Amniotic epithelial cell (primary cell): ENCODE data around the gene JUP.

ENCODE experiments used
- DNase-seq: peaks from one replicate; pipeline ENCODE4 v3.0.0-alpha.2; 2010; ENCODE audit warnings: low read depth

Gene JUP

GRCh38 chr17:41723801-41724475 lies 62.6 kb downstream of the JUP start:
- no peak for DNase-seq

GRCh38 chr17:41722231-41722630 lies 64.3 kb downstream of the JUP start:
- peak; percentile 6 for DNase-seq

DNA sequence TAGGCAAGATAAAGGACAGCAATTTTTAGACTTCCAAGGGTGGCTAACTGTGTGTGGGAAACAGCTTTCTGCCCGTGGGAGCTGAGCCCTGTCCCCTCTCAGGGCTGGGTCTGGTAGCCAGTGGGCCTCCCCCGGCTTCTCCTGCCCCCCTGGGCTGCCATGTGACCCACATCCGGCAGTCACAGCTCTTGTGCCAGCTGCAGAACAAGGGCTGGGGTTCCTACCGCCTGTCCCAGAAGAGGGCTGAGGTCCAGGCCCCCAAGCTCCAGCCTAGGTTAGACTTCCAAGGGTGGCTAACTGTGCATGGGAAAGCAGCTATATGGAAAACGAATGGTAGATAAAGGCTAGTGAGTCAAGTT lies 68.2 kb downstream of the JUP start:
- no peak for DNase-seq

DNA sequence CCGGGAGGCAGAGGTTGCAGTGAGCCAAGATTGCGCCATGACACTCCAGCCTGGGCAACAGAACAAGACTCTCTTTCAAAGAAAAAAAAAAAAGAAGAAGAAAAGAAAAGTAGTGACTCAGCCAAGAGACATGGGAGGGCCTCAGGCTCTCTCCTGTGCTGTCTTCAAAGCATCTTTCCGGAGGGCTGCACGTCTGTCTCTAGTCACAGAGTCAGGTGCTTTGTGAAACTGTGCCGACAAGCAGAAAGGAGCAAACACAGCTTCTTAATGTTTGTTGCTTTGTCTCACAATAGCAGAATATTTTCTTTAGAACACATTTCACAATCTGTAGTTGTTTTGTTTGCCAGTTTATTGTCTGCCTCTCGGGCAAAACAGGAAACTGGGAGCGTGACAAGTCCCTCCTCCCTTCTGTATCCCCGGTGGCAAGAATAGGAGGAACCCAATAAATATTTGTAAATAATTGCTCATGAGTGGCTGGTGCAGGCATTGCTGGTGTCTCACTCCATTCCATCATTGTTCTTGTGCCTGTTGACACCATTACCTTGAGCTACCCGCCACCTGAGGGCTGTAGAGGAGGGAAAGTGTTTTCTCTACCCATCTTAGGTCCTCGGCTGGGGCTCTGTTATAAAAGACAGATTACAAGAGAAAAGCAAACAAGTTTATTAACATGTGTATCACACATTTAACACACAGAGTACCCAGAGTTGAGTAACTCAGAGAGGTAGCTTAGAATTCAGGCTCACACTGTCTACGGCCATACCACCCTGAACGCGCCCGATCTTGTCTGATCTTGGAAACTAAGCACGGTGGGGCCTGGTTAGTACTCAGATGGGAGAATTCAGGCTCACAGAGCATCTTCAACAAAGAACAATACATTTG lies 68.9 kb downstream of the JUP start:
- peak; percentile 60 for DNase-seq

GRCh38 chr17:41711669-41712400 lies 74.7 kb downstream of the JUP start, which contains the start of gene GAST:
Gene GAST, plus strand, starts transcription at chr17:41712331. Its CDS starts 3,106 bp downstream, at chr17:41715437.
- no peak for DNase-seq

DNA sequence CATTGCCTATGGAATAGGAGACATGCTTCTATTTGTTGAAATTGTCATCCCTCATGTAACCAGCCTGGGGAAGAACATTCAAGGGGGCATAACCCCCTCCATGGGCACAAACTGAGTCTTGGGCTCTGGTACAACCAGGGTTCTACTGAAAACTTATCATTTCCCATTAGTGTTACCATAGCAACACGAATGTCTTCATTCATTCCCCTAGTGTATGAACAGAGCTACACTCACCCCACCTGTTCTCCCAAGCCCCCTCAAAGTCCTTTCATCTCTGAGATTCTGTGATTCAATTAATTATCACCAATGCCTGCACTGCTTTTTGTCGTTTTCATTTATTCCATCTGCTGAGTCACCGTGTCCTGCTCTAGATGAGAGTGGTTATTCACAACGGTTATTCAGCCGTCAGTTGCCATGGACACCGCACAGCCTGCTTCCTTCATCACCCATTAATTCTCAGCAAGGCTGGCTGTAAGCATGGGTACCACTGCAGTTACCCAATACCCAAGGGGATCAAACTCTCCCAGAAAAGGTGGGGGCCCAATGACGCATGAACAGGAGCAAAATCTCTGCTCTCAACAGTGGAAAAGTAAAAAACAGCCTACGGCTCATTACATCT lies 75.9 kb downstream of the JUP start:
- peak; percentile 88 for DNase-seq

DNA sequence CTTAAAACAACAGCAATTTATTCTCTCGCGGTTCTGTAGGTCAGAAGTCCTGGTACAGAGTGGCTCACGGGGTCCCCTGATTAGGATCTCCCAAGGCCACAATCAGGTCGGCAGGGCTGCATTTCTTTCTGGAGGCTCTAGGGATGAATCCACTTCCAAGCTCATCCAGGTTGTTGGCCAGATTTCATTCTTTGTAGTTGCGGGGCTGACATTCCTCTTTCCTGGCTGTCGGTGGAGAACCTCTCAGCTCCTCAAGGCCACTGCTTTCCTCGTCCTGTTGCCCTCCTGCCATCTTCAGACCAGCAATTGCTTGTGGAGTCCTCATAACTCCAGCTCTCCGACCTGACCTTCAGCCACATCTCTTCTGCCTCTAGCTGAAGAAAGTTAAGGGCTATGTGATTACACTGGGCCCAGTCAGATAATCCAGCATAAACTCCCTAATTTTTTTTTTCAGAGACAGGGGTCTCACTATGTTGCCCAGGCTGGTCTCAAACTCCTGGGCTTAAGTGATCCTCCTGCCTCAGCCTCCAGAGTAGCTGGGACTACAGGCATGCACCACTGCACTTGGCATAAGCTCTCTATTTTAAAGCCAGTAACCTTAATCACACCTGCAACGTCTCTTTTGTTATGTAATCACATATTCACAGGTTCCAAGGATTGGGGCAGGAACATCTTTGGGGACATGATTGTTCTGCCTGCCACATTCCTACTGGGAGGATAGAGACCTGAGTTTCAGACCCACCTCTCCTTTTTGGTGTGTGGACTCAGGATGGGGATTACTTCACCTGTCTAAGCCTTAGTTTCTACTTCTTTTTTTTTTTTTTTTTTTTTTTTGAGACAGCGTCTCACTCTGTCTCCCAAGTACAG lies 78.5 kb downstream of the JUP start:
- no peak for DNase-seq

GRCh38 chr17:41705271-41705991 lies 81.1 kb downstream of the JUP start:
- peak; percentile 69 for DNase-seq
